WTC11 (cell line): Measurements from ENCODE around the gene FER1L5. TPM values are rescaled to one million over a fixed set of nuclear protein-coding genes. Genes with fewer than 3 reads are reported as not detected.

ENCODE experiments used
- ATAC-seq: fragments of 200-7000 bp; cut with Tn5 transposase; 2 replicates; pipeline ENCODE4 v1.10.0; 2021; ENCODE audit warnings: mild to moderate bottlenecking, moderate library complexity
- CTCF ChIA-PET: fragments of 300-600 bp; sonication (Branson Sonifier 250); formaldehyde crosslinking; loops from one replicate; lab custom pipeline; 2021; ENCODE audit warnings: antibody characterized with exemption; lab: Charles Lee
- POLR2A ChIA-PET: fragments of 350-600 bp; sonication (Branson Sonifier 250); formaldehyde crosslinking; loops from one replicate; lab custom pipeline; 2021; ENCODE audit warnings: antibody characterized with exemption; lab: Charles Lee
- DNase-seq: peaks from one replicate; pipeline ENCODE4 v3.0.0; 2021; ENCODE audit warnings: low spot score
- H3K27ac Mint-ChIP-seq: 2 replicates; pipeline ENCODE4 v1.8.0; 2021; ENCODE audit warnings: mixed read lengths
- H3K27me3 Mint-ChIP-seq: 2 replicates; pipeline ENCODE4 v1.8.0; 2021; ENCODE audit warnings: low read depth, mild to moderate bottlenecking, moderate library complexity, mixed read lengths
- H3K36me3 Mint-ChIP-seq: 2 replicates; pipeline ENCODE4 v1.8.0; 2021; ENCODE audit warnings: mixed read lengths
- H3K4me1 Mint-ChIP-seq: 2 replicates; pipeline ENCODE4 v1.8.0; 2022; ENCODE audit warnings: mixed read lengths
- H3K4me3 Mint-ChIP-seq: 2 replicates; pipeline ENCODE4 v1.8.0; 2021; ENCODE audit warnings: mild to moderate bottlenecking, moderate library complexity, mixed read lengths
- H3K9me3 Mint-ChIP-seq: 2 replicates; pipeline ENCODE4 v1.8.0; 2021; ENCODE audit warnings: mixed read lengths
- CREM ChIP-seq: sonication (generic); formaldehyde crosslinking; IDR thresholded peaks from 2 replicates; pipeline ENCODE4 v1.8.1; 2022; ENCODE audit warnings: mild to moderate bottlenecking, missing genetic modification reagents, moderate library complexity
- EMX1 ChIP-seq: fragments of 250-450 bp; sonication (Bioruptor Pico); IDR thresholded peaks from 2 replicates; pipeline ENCODE4 v1.8.0; 2021; ENCODE audit warnings: mild to moderate bottlenecking
- ERG ChIP-seq: fragments of 250-450 bp; sonication (Bioruptor Pico); IDR thresholded peaks from 2 replicates; pipeline ENCODE4 v1.8.0; 2021; ENCODE audit warnings: mild to moderate bottlenecking
- ESRRA ChIP-seq: sonication (generic); formaldehyde crosslinking; IDR thresholded peaks from 2 replicates; pipeline ENCODE4 v1.8.1; 2022; ENCODE audit warnings: mild to moderate bottlenecking, missing genetic modification reagents, borderline replicate concordance
- GTF2I ChIP-seq: fragments of 250-450 bp; sonication (Bioruptor Pico); conservative IDR thresholded peaks from 2 replicates; pipeline ENCODE4 v1.4.0; 2021; ENCODE audit warnings: mild to moderate bottlenecking
- MLX ChIP-seq: sonication (generic); formaldehyde crosslinking; IDR thresholded peaks from 2 replicates; pipeline ENCODE4 v1.8.1; 2023; ENCODE audit warnings: mild to moderate bottlenecking, missing genetic modification reagents, moderate library complexity
- MXD4 ChIP-seq: fragments of 250-450 bp; sonication (Bioruptor Pico); IDR thresholded peaks from 2 replicates; pipeline ENCODE4 v1.8.0; 2021; ENCODE audit warnings: mild to moderate bottlenecking, moderate library complexity, borderline replicate concordance
- MYBL2 ChIP-seq: sonication (generic); formaldehyde crosslinking; IDR thresholded peaks from 2 replicates; pipeline ENCODE4 v1.8.1; 2023; ENCODE audit warnings: mild to moderate bottlenecking, moderate library complexity, missing genetic modification reagents
- NFATC4 ChIP-seq: fragments of 250-450 bp; sonication (Bioruptor Pico); IDR thresholded peaks from 2 replicates; pipeline ENCODE4 v1.9.0; 2021; ENCODE audit warnings: mild to moderate bottlenecking
- PRRX2 ChIP-seq: fragments of 250-450 bp; sonication (Bioruptor Pico); IDR thresholded peaks from 2 replicates; pipeline ENCODE4 v1.8.0; 2021; ENCODE audit warnings: mild to moderate bottlenecking
- TEAD1 ChIP-seq: sonication (generic); formaldehyde crosslinking; IDR thresholded peaks from 2 replicates; pipeline ENCODE4 v1.8.0; 2022; ENCODE audit warnings: mild to moderate bottlenecking, missing genetic modification reagents
- ZBTB43 ChIP-seq: sonication (generic); formaldehyde crosslinking; IDR thresholded peaks from 2 replicates; pipeline ENCODE4 v1.8.1; 2023; ENCODE audit warnings: mild to moderate bottlenecking, missing genetic modification reagents
- ZMAT4 ChIP-seq: fragments of 250-450 bp; sonication (Bioruptor Pico); IDR thresholded peaks from 2 replicates; pipeline ENCODE4 v1.9.0; 2021; ENCODE audit warnings: mild to moderate bottlenecking
- ZNF219 ChIP-seq: sonication (generic); formaldehyde crosslinking; IDR thresholded peaks from 2 replicates; pipeline ENCODE4 v1.8.0; 2023; ENCODE audit warnings: missing genetic modification reagents, mild to moderate bottlenecking, borderline replicate concordance
- ZNF317 ChIP-seq: sonication (generic); formaldehyde crosslinking; IDR thresholded peaks from 2 replicates; pipeline ENCODE4 v1.8.1; 2023; ENCODE audit warnings: low read depth, mild to moderate bottlenecking, moderate library complexity, missing genetic modification reagents, borderline replicate concordance
- ZNF425 ChIP-seq: fragments of 250-450 bp; sonication (Bioruptor Pico); conservative IDR thresholded peaks from 2 replicates; pipeline ENCODE4 v1.9.0; 2021; ENCODE audit warnings: mild to moderate bottlenecking
- ZNF532 ChIP-seq: fragments of 250-450 bp; sonication (Bioruptor Pico); IDR thresholded peaks from 2 replicates; pipeline ENCODE4 v1.9.0; 2021; ENCODE audit warnings: mild to moderate bottlenecking, borderline replicate concordance
- total RNA-seq: library from RNA; stranded (reverse); gene quantifications from 3 replicates; pipeline ENCODE4 v1.2.3, GENCODE V29; 2021

FER1L5 gene
- total RNA-seq, 1 experiment from 2014 or later, result 1.4 TPM

GRCh38 chr2:96599941-96600340, 42.6 kb upstream of the FER1L5 start:
- DNase-seq (no peak), ATAC-seq (no peak)
- Mint-ChIP-seq H3K4me1 (no peaks in the 10 kb centered on the region), H3K27me3 (no peaks in the 10 kb centered on the region), H3K9me3 (no peaks in the 10 kb centered on the region), H3K36me3 (peaks cover 73% of the 10 kb centered on the region), H3K27ac (no peak overlapping the region), H3K4me3 (no peak overlapping the region)
- TF ChIP-seq EMX1 (no peak), ZBTB43 (CRISPR knock-in tag) (no peak), GTF2I (no peak), ZNF532 (no peak), ZMAT4 (CRISPR knock-in tag) (no peak), ZNF425 (CRISPR knock-in tag) (no peak), NFATC4 (CRISPR knock-in tag) (no peak), MYBL2 (CRISPR knock-in tag) (no peak), ZNF219 (CRISPR knock-in tag) (no peak), PRRX2 (no peak), CREM (CRISPR knock-in tag) (no peak), TEAD1 (CRISPR knock-in tag) (no peak), ZNF317 (CRISPR knock-in tag) (no peak), ERG (no peak), ESRRA (CRISPR knock-in tag) (no peak), MXD4 (CRISPR knock-in tag) (no peak), MLX (CRISPR knock-in tag) (no peak)
- POLR2A ChIA-PET, result interaction anchor here (0.5 kb wide), 1 partner anchor 9 kb away, joined by 3 read pairs; no protein-coding TSS in a partner anchor
- CTCF ChIA-PET, result interaction anchor here (1.2 kb wide), 1 partner anchor 50 kb away, joined by 3 read pairs; no protein-coding TSS in a partner anchor
